ENCODE data around the gene MCRIP2. TPM values are rescaled to one million over a fixed set of nuclear protein-coding genes. Genes with fewer than 3 reads are reported as not detected.

MCRIP2 gene
- total and polyA plus RNA-seq, 12 donors = 7.1 to 253 (median 150) TPM

DNA sequence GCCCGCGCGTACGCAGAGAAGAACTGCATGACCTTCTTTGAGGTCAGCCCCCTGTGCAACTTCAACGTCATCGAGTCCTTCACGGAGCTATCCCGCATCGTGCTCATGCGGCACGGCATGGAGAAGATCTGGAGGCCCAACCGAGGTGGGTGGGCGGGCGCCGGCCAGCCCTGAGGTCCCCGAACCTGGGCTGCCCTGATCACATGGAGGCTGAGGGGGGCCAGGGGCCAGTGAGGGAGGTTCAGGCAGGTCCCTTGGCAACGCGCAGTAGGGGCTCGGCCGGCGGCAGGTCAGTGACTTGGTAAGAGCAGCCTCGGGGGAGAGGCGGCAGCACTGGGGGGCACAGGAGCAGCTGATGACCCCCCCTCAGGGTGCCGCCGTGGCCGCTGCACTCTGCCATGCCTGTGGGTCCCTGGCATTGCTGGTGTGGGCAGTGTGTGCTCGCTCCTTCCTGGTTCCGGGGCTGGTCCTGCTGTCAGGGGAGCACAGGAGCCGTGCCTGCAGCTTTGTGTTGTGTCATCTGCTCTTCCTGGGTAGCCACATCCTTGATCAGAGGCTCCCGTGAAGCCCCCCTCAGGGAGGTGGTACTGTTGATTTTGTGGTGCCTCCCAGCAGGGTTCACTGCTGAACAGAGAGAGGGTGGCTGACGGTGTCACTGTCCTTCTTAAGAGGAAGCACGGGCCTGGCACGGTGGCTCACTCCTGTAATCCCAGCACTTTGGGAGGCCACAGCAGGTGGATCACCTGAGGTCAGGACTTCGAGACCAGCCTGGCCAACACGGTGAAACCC lies 15.5 kb upstream of the MCRIP2 start:
- peaks cover 0 to 16% of the 10 kb centered on the region in 2 donors for H3K36me3 ChIP-seq (replicated peaks in 1 of 2)
- WGBS, 4 donors = 83 to 91% (median 89%) methylated on average over 12 to 35 of the region's 35 CpGs
- peak in 2 of 7 donors; percentile 30 to 39 for DNase-seq
- intact Hi-C loops (cut with DNase I) = no loop called here
- no peak overlapping the region for H3K4me3 ChIP-seq
- peak overlapping the region; percentile 72 to 89 (median 85) for H3K27ac ChIP-seq
- H3K27me3 ChIP-seq = no peaks in the 10 kb centered on the region
- no peak for TF ChIP-seq CTCF (IDR thresholded peaks at IDR 0.05)
- TF ChIP-seq POLR2A (IDR thresholded peaks at IDR 0.05) = no peak
- H3K4me1 ChIP-seq (replicated peaks in 1 of 2) = peaks cover 7 to 18% of the 10 kb centered on the region in 2 donors
- H3K9me3 ChIP-seq (replicated peaks in 1 of 3) = no peaks in the 10 kb centered on the region

GRCh38 chr16:626787-627453 lies 14.7 kb upstream of the MCRIP2 start:
- Histone ChIP-seq H3K36me3 (replicated peaks in 1 of 2) (peaks cover 0 to 16% of the 10 kb centered on the region in 2 donors), H3K4me1 (replicated peaks in 1 of 2) (peaks cover 7 to 20% of the 10 kb centered on the region in 2 donors), H3K9me3 (replicated peaks in 1 of 3) (no peaks in the 10 kb centered on the region), H3K27ac (peak overlapping the region; percentile 72 to 89 (median 85)), H3K27me3 (no peaks in the 10 kb centered on the region), H3K4me3 (no peak overlapping the region)
- intact Hi-C loops (cut with DNase I) = no loop called here
- no peak for TF ChIP-seq CTCF (IDR thresholded peaks at IDR 0.05)
- peak in 1 of 2 donors; percentile 89 for TF ChIP-seq POLR2A (IDR thresholded peaks at IDR 0.05)
- WGBS, 4 donors = 56 to 82% (median 66%) methylated on average over 20 to 29 of the region's 29 CpGs
- peak; percentile 88 to 98 (median 95) for DNase-seq

- no peaks in the 10 kb centered on the region for H3K27me3 ChIP-seq
- H3K4me1 ChIP-seq (replicated peaks in 1 of 2) = peaks cover 7 to 20% of the 10 kb centered on the region in 2 donors
- no peaks in the 10 kb centered on the region for H3K9me3 ChIP-seq (replicated peaks in 1 of 3)
- no peak overlapping the region for H3K4me3 ChIP-seq
- H3K27ac ChIP-seq = peak overlapping the region in 2 of 5 donors; percentile 87 to 89
- TF ChIP-seq CTCF (IDR thresholded peaks at IDR 0.05) (no peak), POLR2A (IDR thresholded peaks at IDR 0.05) (no peak)
- 86 to 96% (median 88%) methylated on average over 9 to 50 of the region's 50 CpGs for WGBS, 4 donors
- peaks cover 0 to 16% of the 10 kb centered on the region in 2 donors for H3K36me3 ChIP-seq (replicated peaks in 1 of 2)
- peak in 5 of 7 donors; percentile 48 to 67 (median 52) for DNase-seq
- intact Hi-C loops (cut with DNase I) = no loop called here
Observed at GRCh38 chr16:627454-628239, 14.0 kb upstream of the MCRIP2 start.

Measured in adrenal gland (tissue), 12 donors.